ENCODE measurements around the gene NRXN3. TPM values are rescaled to one million over a fixed set of nuclear protein-coding genes. Genes with fewer than 3 reads are reported as not detected.

NRXN3 gene
- total RNA-seq, 6 experiments from 2014 or later: 0.07 to 0.28 (median 0.11) TPM; not detected in 2

GRCh38 chr14:79871136-79871535 is 1701.0 kb downstream of the NRXN3 start:
- no peak for DNase-seq
- Mint-ChIP-seq H3K4me1 (ENCODE audit: low read depth) (no peaks in the 10 kb centered on the region), H3K4me3 (no peak overlapping the region), H3K9me3 (peaks cover 24% of the 10 kb centered on the region), H3K27ac (no peak overlapping the region), H3K36me3 (ENCODE audit: low read depth) (no peaks in the 10 kb centered on the region), H3K27me3 (ENCODE audit: insufficient read depth) (no peaks in the 10 kb centered on the region)
- TF ChIP-seq CTCF (IDR thresholded peaks at IDR 0.05): no peak

- Mint-ChIP-seq H3K27ac (no peak overlapping the region), H3K27me3 (ENCODE audit: insufficient read depth) (no peaks in the 10 kb centered on the region), H3K4me3 (no peak overlapping the region), H3K4me1 (ENCODE audit: low read depth) (no peaks in the 10 kb centered on the region), H3K36me3 (ENCODE audit: low read depth) (no peaks in the 10 kb centered on the region), H3K9me3 (peaks cover 29% of the 10 kb centered on the region)
- no peak for TF ChIP-seq CTCF (IDR thresholded peaks at IDR 0.05)
- DNase-seq: no peak
Measured at GRCh38 chr14:79878229-79878628, 1708.1 kb downstream of the NRXN3 start.

GRCh38 chr14:79878785-79879184 is 1708.6 kb downstream of the NRXN3 start:
- Mint-ChIP-seq H3K36me3 (ENCODE audit: low read depth) (no peaks in the 10 kb centered on the region), H3K9me3 (peaks cover 27% of the 10 kb centered on the region), H3K27me3 (ENCODE audit: insufficient read depth) (no peaks in the 10 kb centered on the region), H3K4me1 (ENCODE audit: low read depth) (no peaks in the 10 kb centered on the region), H3K4me3 (no peak overlapping the region), H3K27ac (no peak overlapping the region)
- TF ChIP-seq CTCF (IDR thresholded peaks at IDR 0.05): no peak
- DNase-seq: no peak

- Mint-ChIP-seq H3K36me3 (ENCODE audit: low read depth) (no peaks in the 10 kb centered on the region), H3K9me3 (peaks cover 35% of the 10 kb centered on the region), H3K4me1 (ENCODE audit: low read depth) (no peaks in the 10 kb centered on the region), H3K4me3 (no peak overlapping the region), H3K27ac (no peak overlapping the region), H3K27me3 (ENCODE audit: insufficient read depth) (no peaks in the 10 kb centered on the region)
- TF ChIP-seq CTCF (IDR thresholded peaks at IDR 0.05): no peak
- no peak for DNase-seq
Measured at GRCh38 chr14:79881299-79881698, 1711.1 kb downstream of the NRXN3 start.

GRCh38 chr14:79890527-79890926 is 1720.4 kb downstream of the NRXN3 start:
- no peak for DNase-seq
- Mint-ChIP-seq H3K27ac (no peak overlapping the region), H3K4me3 (no peak overlapping the region), H3K4me1 (ENCODE audit: low read depth) (no peaks in the 10 kb centered on the region), H3K36me3 (ENCODE audit: low read depth) (peaks cover 4% of the 10 kb centered on the region; the same call in 1 of the 2 replicates), H3K27me3 (ENCODE audit: insufficient read depth) (no peaks in the 10 kb centered on the region), H3K9me3 (peaks cover 12% of the 10 kb centered on the region)
- no peak for TF ChIP-seq CTCF (IDR thresholded peaks at IDR 0.05)

- Mint-ChIP-seq H3K9me3 (peaks cover 30% of the 10 kb centered on the region), H3K36me3 (ENCODE audit: low read depth) (peaks cover 4% of the 10 kb centered on the region; the same call in 1 of the 2 replicates), H3K4me1 (ENCODE audit: low read depth) (no peaks in the 10 kb centered on the region), H3K27me3 (ENCODE audit: insufficient read depth) (no peaks in the 10 kb centered on the region), H3K27ac (no peak overlapping the region), H3K4me3 (no peak overlapping the region)
- TF ChIP-seq CTCF (IDR thresholded peaks at IDR 0.05): no peak
- no peak for DNase-seq
Measured at GRCh38 chr14:79896009-79896408, 1725.8 kb downstream of the NRXN3 start.
